GM12801 (cell line): ENCODE results near the gene PHLDB3.

Experiments used
- CTCF ChIP-seq: IDR thresholded peaks from one replicate; pipeline ENCODE4 v1.5.1; 2011; ENCODE audit warnings: control low read depth; ENCODE audit not compliant: insufficient read length; ENCODE audit errors: extremely low read depth

The PHLDB3 gene

GRCh38 chr19:43488179-43488578 is 16.4 kb downstream of the PHLDB3 start:
- TF ChIP-seq CTCF: no peak

GRCh38 chr19:43486412-43486811 is 18.1 kb downstream of the PHLDB3 start:
- TF ChIP-seq CTCF: no peak

GRCh38 chr19:43485951-43486350 is 18.6 kb downstream of the PHLDB3 start:
- no peak for TF ChIP-seq CTCF

GRCh38 chr19:43483281-43483680 is 21.3 kb downstream of the PHLDB3 start:
- TF ChIP-seq CTCF: no peak

GRCh38 chr19:43482193-43482592 is 22.4 kb downstream of the PHLDB3 start:
- no peak for TF ChIP-seq CTCF

- TF ChIP-seq CTCF: no peak
Observed at GRCh38 chr19:43481701-43482100, 22.8 kb downstream of the PHLDB3 start.

GRCh38 chr19:43480574-43480973 is 24.0 kb downstream of the PHLDB3 start:
- TF ChIP-seq CTCF: no peak
